ENCODE measurements around the gene SLC66A1.

Gene SLC66A1

DNA sequence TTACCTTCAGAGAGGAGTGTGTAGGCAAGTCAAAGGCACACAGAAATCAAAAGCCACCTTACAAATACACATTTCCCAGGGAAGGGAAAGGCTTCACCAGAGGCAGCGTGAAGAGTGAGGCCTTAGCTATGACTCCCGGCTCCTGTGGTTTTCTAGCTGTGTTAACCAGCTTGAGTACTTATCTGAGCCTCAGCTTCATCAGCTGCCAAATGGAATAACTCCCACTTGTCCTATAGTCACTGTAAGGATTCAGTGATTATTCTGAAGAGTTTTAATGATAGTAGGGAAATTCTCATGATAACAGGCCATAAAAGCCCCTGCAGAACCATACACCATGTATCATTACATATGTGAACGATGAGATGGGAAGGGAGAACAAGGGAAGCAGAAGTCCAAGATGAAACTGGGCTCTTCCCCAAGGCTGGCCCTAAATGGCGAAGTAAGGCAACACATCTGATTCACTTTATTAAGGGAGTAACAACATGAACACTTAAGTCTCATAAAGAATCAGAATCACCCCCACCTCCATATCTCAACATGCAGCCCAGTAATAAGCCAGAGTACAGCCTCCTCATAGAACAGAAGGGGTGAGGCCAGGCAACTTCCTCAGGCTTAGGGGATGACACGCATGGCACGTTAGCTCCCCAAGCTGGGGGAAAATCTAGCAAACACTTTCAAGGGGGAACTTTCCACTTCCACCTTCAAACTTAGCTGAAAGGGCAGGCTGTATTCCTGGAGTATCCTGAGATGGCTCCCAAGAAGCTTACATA, 63.7 kb downstream of the SLC66A1 start:
- TF ChIP-seq, protein P1, sequence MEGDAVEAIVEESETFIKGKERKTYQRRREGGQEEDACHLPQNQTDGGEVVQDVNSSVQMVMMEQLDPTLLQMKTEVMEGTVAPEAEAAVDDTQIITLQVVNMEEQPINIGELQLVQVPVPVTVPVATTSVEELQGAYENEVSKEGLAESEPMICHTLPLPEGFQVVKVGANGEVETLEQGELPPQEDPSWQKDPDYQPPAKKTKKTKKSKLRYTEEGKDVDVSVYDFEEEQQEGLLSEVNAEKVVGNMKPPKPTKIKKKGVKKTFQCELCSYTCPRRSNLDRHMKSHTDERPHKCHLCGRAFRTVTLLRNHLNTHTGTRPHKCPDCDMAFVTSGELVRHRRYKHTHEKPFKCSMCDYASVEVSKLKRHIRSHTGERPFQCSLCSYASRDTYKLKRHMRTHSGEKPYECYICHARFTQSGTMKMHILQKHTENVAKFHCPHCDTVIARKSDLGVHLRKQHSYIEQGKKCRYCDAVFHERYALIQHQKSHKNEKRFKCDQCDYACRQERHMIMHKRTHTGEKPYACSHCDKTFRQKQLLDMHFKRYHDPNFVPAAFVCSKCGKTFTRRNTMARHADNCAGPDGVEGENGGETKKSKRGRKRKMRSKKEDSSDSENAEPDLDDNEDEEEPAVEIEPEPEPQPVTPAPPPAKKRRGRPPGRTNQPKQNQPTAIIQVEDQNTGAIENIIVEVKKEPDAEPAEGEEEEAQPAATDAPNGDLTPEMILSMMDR (IDR thresholded peaks at IDR 0.05; ENCODE audit: borderline replicate concordance, insufficient read depth, low read depth, low read length) = no peak
- no peak overlapping the region for H3K4me3 ChIP-seq (ENCODE audit: low read depth, low read length)

DNA sequence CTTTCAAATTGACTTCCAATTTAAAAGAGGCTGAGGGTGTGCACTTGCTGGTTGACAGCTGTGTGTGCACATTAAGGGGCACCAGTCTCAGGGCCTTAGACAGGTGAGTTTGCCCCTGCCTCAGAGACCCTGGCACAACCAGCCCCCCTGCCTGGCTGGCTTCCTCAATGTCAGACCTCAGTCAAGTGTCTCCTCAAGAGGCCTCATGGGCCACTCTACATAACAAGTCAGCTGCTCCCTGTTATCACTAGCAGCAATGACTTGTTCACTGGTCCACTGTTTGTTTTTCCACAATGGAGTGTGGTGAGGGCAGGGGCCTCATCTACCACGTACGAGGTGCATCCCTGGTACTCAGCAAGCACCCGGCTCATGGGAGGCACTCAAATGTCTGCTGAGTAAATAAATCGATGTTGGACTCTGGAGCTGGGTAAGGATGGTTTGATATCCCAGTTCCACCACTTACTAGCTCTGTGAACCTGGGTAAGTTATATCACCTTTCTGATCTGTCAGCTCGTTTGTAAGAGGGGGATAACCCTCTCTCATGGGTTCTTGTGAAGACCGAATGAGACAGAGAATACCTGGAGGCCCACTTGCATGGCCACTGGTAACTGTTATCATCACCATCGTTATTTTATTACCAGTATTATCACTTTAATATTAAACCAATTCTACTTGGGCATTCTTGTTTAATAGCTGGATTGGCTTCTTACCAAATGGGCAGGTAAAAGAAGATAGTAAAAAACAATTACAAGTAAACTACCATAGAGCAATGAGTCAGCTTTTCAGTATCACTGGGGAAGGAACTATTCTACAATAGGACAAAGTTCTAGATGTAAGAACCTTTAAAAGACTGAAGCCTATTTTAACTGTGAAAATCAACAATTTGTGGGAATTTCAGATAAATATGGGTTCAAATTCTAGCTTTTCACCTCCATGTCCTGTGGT, 64.6 kb downstream of the SLC66A1 start:
- TF ChIP-seq, protein P1 (IDR thresholded peaks at IDR 0.05; ENCODE audit: borderline replicate concordance, insufficient read depth, low read depth, low read length) = no peak
- no peak overlapping the region for H3K4me3 ChIP-seq (ENCODE audit: low read depth, low read length)

DNA sequence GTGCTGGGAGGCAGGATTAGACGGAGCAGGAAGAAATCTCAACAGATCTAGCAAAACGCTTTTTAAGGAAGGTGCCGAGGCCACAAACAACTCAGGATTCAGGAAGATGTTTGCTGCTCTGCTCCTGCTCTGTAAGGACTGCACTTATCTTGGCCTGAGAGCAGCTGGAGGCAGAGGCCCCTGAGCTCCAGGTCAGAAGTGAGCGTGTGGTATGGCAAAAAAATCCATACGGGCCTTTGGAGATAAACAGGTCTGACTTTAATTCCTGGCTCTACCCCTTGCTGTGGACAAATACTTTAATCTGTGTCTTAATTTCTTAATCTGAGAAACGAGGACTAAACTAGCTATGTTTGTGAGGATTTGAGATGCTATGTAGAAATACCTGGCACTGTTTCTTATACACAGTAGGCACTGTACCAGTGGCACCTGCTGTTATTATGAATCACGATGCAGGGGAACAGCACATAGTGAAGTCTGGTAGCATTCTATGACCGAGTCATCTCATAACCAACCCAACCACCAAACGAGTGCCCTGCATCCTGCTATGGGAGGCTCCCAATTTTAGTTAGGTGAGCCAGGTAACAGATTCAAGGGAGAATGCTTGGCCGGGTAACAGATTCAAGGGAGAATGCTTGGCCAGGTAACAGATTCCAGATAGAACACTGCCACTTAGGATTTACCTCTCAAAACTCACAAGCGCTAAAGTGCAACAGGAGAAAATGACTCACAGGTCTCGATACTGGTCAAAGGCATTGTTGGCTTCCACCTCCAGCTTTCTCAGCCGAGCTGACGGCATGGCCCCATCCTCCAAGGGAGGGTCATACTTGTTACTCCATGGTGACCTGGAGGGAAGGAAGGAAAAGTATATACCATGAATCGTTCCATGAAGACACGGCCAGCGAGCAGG, 65.9 kb downstream of the SLC66A1 start:
- H3K4me3 ChIP-seq (ENCODE audit: low read depth, low read length) = no peak overlapping the region
- TF ChIP-seq, protein P1 (IDR thresholded peaks at IDR 0.05; ENCODE audit: borderline replicate concordance, insufficient read depth, low read depth, low read length) = no peak

Data from GM12875 (cell line).